HUES48 (cell line): Measurements from ENCODE around the gene MBD6.

ENCODE experiments used
- H3K27ac ChIP-seq: one replicate; pipeline ENCODE4 v1.7.0; 2013; ENCODE audit warnings: low read depth, low read length, inconsistent platforms
- H3K27me3 ChIP-seq: 2 replicates; pipeline ENCODE4 v1.6.1; 2013; ENCODE audit warnings: mild to moderate bottlenecking, low read length; ENCODE audit not compliant: control insufficient read depth, insufficient read depth
- H3K36me3 ChIP-seq: 2 replicates; pipeline ENCODE4 v1.6.1; 2013; ENCODE audit warnings: low read length; ENCODE audit not compliant: control insufficient read depth, insufficient read depth
- H3K4me1 ChIP-seq: 2 replicates; pipeline ENCODE4 v1.6.1; 2013; ENCODE audit warnings: mild to moderate bottlenecking, low read length; ENCODE audit not compliant: control insufficient read depth, insufficient read depth
- H3K4me3 ChIP-seq: 2 replicates; pipeline ENCODE4 v1.5.1; 2013; ENCODE audit warnings: mild to moderate bottlenecking, low read depth, low read length
- H3K9ac ChIP-seq: 2 replicates; pipeline ENCODE4 v1.6.1; 2013; ENCODE audit warnings: mild to moderate bottlenecking, low read depth, low read length, moderate library complexity
- H3K9me3 ChIP-seq: 2 replicates; pipeline ENCODE4 v1.6.1; 2013; ENCODE audit warnings: low read length; ENCODE audit not compliant: control insufficient read depth, insufficient read depth

The MBD6 gene

GRCh38 chr12:57525615-57526383, 3.2 kb downstream of the MBD6 start:
- Histone ChIP-seq H3K9ac (no peak overlapping the region), H3K27ac (no peak overlapping the region), H3K4me3 (no peak overlapping the region), H3K9me3 (no peaks in the 10 kb centered on the region), H3K27me3 (no peaks in the 10 kb centered on the region), H3K4me1 (peaks cover 15% of the 10 kb centered on the region), H3K36me3 (peaks cover 52% of the 10 kb centered on the region)

- H3K4me1 ChIP-seq: peaks cover 10% of the 10 kb centered on the region
- H3K36me3 ChIP-seq: peaks cover 60% of the 10 kb centered on the region
- no peak overlapping the region for H3K9ac ChIP-seq
- H3K27ac ChIP-seq: no peak overlapping the region
- no peaks in the 10 kb centered on the region for H3K27me3 ChIP-seq
- no peaks in the 10 kb centered on the region for H3K9me3 ChIP-seq
- no peak overlapping the region for H3K4me3 ChIP-seq
Observed at GRCh38 chr12:57526477-57527126, 4.0 kb downstream of the MBD6 start.

GRCh38 chr12:57527184-57527583, 4.6 kb downstream of the MBD6 start:
- Histone ChIP-seq H3K27ac (no peak overlapping the region), H3K4me3 (no peak overlapping the region), H3K9me3 (no peaks in the 10 kb centered on the region), H3K9ac (no peak overlapping the region), H3K36me3 (peaks cover 66% of the 10 kb centered on the region), H3K27me3 (no peaks in the 10 kb centered on the region), H3K4me1 (peaks cover 5% of the 10 kb centered on the region; the same call in 1 of the 2 replicates)

- Histone ChIP-seq H3K36me3 (peaks cover 75% of the 10 kb centered on the region), H3K9me3 (no peaks in the 10 kb centered on the region), H3K4me1 (peaks cover 5% of the 10 kb centered on the region; the same call in 1 of the 2 replicates), H3K27ac (no peak overlapping the region), H3K4me3 (no peak overlapping the region), H3K9ac (no peak overlapping the region), H3K27me3 (no peaks in the 10 kb centered on the region)
Observed at GRCh38 chr12:57528176-57528575, 5.6 kb downstream of the MBD6 start.

GRCh38 chr12:57528831-57529555, 6.4 kb downstream of the MBD6 start:
- H3K4me3 ChIP-seq: no peak overlapping the region
- no peak overlapping the region for H3K9ac ChIP-seq
- peaks cover 82% of the 10 kb centered on the region for H3K36me3 ChIP-seq
- H3K27ac ChIP-seq: no peak overlapping the region
- H3K4me1 ChIP-seq: 0 out of 2 replicates have a peak, but pooled peaks cover under 1% of the 10 kb centered on the region
- H3K27me3 ChIP-seq: no peaks in the 10 kb centered on the region
- H3K9me3 ChIP-seq: no peaks in the 10 kb centered on the region

GRCh38 chr12:57529831-57530230, 7.2 kb downstream of the MBD6 start:
- Histone ChIP-seq H3K27me3 (no peaks in the 10 kb centered on the region), H3K27ac (no peak overlapping the region), H3K9me3 (no peaks in the 10 kb centered on the region), H3K9ac (no peak overlapping the region), H3K4me3 (no peak overlapping the region), H3K4me1 (no peaks in the 10 kb centered on the region), H3K36me3 (peaks cover 83% of the 10 kb centered on the region)

- no peaks in the 10 kb centered on the region for H3K9me3 ChIP-seq
- peaks cover 88% of the 10 kb centered on the region for H3K36me3 ChIP-seq
- H3K4me1 ChIP-seq: no peaks in the 10 kb centered on the region
- H3K4me3 ChIP-seq: no peak overlapping the region
- no peaks in the 10 kb centered on the region for H3K27me3 ChIP-seq
- no peak overlapping the region for H3K9ac ChIP-seq
- no peak overlapping the region for H3K27ac ChIP-seq
Observed at GRCh38 chr12:57530396-57531142, 7.9 kb downstream of the MBD6 start.

- no peaks in the 10 kb centered on the region for H3K27me3 ChIP-seq
- H3K36me3 ChIP-seq: peaks cover 89% of the 10 kb centered on the region
- H3K27ac ChIP-seq: no peak overlapping the region
- H3K9me3 ChIP-seq: no peaks in the 10 kb centered on the region
- no peak overlapping the region for H3K9ac ChIP-seq
- H3K4me3 ChIP-seq: no peak overlapping the region
- peaks cover 10% of the 10 kb centered on the region for H3K4me1 ChIP-seq
Observed at GRCh38 chr12:57531836-57532235, 9.2 kb downstream of the MBD6 start.

GRCh38 chr12:57533108-57533507, 10.5 kb downstream of the MBD6 start:
- Histone ChIP-seq H3K4me3 (no peak overlapping the region), H3K27ac (no peak overlapping the region), H3K27me3 (no peaks in the 10 kb centered on the region), H3K9me3 (no peaks in the 10 kb centered on the region), H3K4me1 (peaks cover 10% of the 10 kb centered on the region), H3K9ac (no peak overlapping the region), H3K36me3 (peaks cover 83% of the 10 kb centered on the region)

GRCh38 chr12:57534250-57534649, 11.6 kb downstream of the MBD6 start:
- Histone ChIP-seq H3K9me3 (no peaks in the 10 kb centered on the region), H3K27ac (no peak overlapping the region), H3K36me3 (peaks cover 86% of the 10 kb centered on the region), H3K4me1 (peaks cover 10% of the 10 kb centered on the region), H3K9ac (no peak overlapping the region), H3K4me3 (no peak overlapping the region), H3K27me3 (no peaks in the 10 kb centered on the region)
